ENCODE measurements around the gene SLC5A9. TPM values are rescaled to one million over a fixed set of nuclear protein-coding genes. Genes with fewer than 3 reads are reported as not detected.

The SLC5A9 gene
- 1 to 10 TPM; 1.4 to 3.0 TPM for total RNA-seq
- 2.3 TPM for polyA plus RNA-seq (ENCODE audit: insufficient read depth, low read depth, low replicate concordance)
- long read RNA-seq, donor 1: 0 reads
- long read RNA-seq, donor 2: 0 reads

DNA sequence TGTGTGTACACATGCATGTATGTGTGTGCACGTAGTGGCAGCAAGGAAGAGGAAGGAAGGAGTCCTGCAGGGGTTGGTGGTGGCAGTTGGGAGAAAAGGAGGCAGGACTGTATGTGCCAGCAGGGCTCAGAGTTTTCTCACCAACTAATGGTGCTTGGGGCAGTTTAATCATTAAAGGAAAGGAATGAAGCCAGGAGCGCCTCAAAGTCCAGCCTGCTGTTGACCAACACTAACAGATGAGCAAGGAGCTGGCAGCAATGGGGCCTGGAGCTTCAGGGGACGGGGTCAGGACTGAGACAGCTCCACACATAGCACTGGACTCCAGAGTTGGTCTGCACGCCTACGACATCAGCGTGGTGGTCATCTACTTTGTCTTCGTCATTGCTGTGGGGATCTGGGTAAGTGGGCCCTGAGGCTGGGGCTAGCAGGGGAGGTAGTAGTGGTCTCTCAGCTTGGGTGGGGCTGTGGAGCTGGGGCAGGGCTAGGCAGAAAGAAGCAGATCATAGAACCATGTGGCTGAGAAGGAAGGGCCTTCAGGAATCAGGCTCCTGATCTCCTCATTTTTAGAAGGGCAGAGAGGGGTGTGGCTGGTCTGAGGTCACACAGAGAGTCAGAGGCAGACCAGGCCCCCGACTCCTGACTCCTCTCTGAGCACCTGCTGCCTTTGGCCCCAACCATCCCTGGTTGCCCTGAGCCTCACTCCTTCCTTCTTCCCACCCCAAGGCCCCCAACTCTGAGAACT, at the start of gene SLC5A9:
TSS of gene SLC5A9 (plus strand) at position 216 of the 742 bp plus-strand sequence. CDS start at position 237, 21 bp downstream.
- Histone ChIP-seq H3K36me3 (ENCODE audit: low read depth, missing control alignments) (no peaks in the 10 kb centered on the region), H3K27me3 (no peaks in the 10 kb centered on the region), H3K4me1 (no peaks in the 10 kb centered on the region), H3K4me3 (no peak within 1 kb of the TSS), H3K27ac (no peak within 1 kb of the TSS), H3K9me3 (no peaks in the 10 kb centered on the region)
- 92 to 93% methylated on average over 8 of the region's 8 CpGs for WGBS, 2 donors
- no peak for TF ChIP-seq POLR2A (IDR thresholded peaks at IDR 0.05)
- TF ChIP-seq, protein P1, sequence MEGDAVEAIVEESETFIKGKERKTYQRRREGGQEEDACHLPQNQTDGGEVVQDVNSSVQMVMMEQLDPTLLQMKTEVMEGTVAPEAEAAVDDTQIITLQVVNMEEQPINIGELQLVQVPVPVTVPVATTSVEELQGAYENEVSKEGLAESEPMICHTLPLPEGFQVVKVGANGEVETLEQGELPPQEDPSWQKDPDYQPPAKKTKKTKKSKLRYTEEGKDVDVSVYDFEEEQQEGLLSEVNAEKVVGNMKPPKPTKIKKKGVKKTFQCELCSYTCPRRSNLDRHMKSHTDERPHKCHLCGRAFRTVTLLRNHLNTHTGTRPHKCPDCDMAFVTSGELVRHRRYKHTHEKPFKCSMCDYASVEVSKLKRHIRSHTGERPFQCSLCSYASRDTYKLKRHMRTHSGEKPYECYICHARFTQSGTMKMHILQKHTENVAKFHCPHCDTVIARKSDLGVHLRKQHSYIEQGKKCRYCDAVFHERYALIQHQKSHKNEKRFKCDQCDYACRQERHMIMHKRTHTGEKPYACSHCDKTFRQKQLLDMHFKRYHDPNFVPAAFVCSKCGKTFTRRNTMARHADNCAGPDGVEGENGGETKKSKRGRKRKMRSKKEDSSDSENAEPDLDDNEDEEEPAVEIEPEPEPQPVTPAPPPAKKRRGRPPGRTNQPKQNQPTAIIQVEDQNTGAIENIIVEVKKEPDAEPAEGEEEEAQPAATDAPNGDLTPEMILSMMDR (IDR thresholded peaks at IDR 0.05): no peak
- no peak for DNase-seq
- intact Hi-C loops (cut with DNase I; ENCODE audit: low total_unique reads): no loop called here

DNA sequence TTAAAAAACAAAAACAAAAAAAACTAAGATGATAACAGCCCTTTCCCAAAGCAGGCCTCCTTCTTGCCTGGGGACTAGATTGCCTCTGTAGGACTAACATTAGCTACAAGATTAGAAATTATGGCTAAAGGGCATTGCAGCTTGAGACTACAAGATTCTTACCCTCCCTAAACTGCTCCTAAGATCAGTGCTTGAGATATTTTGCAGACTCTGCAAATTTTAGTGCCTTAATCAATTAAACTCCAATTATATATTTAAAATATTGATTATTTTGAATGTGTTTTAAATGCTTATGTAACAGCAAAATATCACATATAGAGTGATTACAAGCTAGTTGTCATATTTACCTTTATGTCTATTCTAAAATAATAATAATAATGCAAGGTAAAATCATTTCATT, 47.4 kb upstream of the SLC5A9 start:
- no peaks in the 10 kb centered on the region for H3K27me3 ChIP-seq
- no peak overlapping the region for H3K27ac ChIP-seq
- no peaks in the 10 kb centered on the region for H3K9me3 ChIP-seq
- no peaks in the 10 kb centered on the region for H3K36me3 ChIP-seq (ENCODE audit: low read depth, missing control alignments)
- no peaks in the 10 kb centered on the region for H3K4me1 ChIP-seq
- TF ChIP-seq POLR2A (IDR thresholded peaks at IDR 0.05): no peak
- TF ChIP-seq, protein P1 (IDR thresholded peaks at IDR 0.05): no peak
- intact Hi-C loops (cut with DNase I; ENCODE audit: low total_unique reads): no loop called here
- no peak overlapping the region for H3K4me3 ChIP-seq
- no peak for DNase-seq

DNA sequence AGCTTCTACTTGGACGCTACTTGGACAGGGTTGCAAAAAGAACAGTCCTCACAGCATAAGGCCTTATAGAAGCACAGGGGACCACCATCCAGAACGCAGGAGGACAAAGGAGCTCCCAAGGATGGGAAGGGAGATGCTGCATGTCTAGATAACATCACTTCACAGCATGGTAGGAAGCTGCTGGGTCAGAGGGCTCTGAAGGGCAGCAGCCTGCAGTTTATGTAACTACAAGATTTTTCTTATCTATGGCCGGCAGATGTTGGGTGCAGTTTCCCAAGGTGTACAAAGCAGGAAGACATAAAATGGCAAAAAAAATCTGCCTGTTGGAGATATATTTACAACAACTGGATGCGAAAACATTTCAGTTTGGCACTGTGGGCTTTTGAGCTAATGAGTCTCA, 45.3 kb upstream of the SLC5A9 start:
- DNase-seq: no peak
- WGBS, 2 donors: 56 to 62% methylated on average over 4 of the region's 4 CpGs
- no peak for TF ChIP-seq POLR2A (IDR thresholded peaks at IDR 0.05)
- TF ChIP-seq, protein P1 (IDR thresholded peaks at IDR 0.05): no peak

DNA sequence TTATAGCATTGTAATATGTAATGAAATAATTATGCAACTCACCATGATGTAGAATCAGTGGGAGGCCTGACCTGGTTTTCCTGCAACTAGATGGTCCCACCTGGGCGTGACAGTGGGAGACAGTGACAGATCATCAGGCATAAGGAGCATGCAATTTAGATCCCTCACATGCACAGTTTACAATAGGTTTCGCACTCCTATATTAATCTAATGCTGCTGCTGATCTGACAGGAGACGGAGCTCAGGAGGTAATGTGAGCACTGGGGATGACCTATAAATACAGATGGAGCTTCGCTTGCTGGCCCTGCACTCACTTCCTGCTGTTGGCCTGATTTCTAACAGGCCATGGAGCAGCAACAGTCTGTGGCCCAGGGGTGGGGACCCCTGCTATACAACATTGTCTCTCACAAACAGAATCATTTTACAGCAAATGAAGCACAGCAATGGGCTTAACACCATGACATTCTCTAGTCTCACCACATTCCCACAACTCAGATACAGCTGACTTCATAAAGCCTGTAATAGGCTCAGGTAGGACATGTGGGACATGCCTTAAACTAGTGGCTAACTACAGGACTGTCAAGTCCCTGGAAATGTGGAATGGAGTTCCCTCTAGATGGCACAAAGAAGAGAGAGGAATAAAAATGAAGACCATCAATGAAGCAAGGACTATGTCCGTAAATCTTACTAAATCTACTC, 40.7 kb upstream of the SLC5A9 start:
- no peak for DNase-seq
- intact Hi-C loops (cut with DNase I; ENCODE audit: low total_unique reads): no loop called here
- H3K4me3 ChIP-seq: no peak overlapping the region
- no peak overlapping the region for H3K27ac ChIP-seq
- no peaks in the 10 kb centered on the region for H3K9me3 ChIP-seq
- no peak for TF ChIP-seq POLR2A (IDR thresholded peaks at IDR 0.05)
- TF ChIP-seq, protein P1 (IDR thresholded peaks at IDR 0.05): no peak
- no peaks in the 10 kb centered on the region for H3K27me3 ChIP-seq
- WGBS, 2 donors: 85 to 94% methylated on average over 5 of the region's 5 CpGs
- H3K36me3 ChIP-seq (ENCODE audit: low read depth, missing control alignments): no peaks in the 10 kb centered on the region
- H3K4me1 ChIP-seq: no peaks in the 10 kb centered on the region

More for the DNA sequence above, 45.3 kb upstream of the SLC5A9 start:
- no peak overlapping the region for H3K4me3 ChIP-seq
- H3K36me3 ChIP-seq (ENCODE audit: low read depth, missing control alignments): no peaks in the 10 kb centered on the region
- H3K27me3 ChIP-seq: no peaks in the 10 kb centered on the region
- H3K9me3 ChIP-seq: no peaks in the 10 kb centered on the region
- H3K4me1 ChIP-seq: no peaks in the 10 kb centered on the region
- H3K27ac ChIP-seq: no peak overlapping the region
- intact Hi-C loops (cut with DNase I; ENCODE audit: low total_unique reads): no loop called here

All from testis (tissue), 5 donors.